ENCODE results near the gene TRDN.

The TRDN gene, protein sequence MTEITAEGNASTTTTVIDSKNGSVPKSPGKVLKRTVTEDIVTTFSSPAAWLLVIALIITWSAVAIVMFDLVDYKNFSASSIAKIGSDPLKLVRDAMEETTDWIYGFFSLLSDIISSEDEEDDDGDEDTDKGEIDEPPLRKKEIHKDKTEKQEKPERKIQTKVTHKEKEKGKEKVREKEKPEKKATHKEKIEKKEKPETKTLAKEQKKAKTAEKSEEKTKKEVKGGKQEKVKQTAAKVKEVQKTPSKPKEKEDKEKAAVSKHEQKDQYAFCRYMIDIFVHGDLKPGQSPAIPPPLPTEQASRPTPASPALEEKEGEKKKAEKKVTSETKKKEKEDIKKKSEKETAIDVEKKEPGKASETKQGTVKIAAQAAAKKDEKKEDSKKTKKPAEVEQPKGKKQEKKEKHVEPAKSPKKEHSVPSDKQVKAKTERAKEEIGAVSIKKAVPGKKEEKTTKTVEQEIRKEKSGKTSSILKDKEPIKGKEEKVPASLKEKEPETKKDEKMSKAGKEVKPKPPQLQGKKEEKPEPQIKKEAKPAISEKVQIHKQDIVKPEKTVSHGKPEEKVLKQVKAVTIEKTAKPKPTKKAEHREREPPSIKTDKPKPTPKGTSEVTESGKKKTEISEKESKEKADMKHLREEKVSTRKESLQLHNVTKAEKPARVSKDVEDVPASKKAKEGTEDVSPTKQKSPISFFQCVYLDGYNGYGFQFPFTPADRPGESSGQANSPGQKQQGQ

DNA sequence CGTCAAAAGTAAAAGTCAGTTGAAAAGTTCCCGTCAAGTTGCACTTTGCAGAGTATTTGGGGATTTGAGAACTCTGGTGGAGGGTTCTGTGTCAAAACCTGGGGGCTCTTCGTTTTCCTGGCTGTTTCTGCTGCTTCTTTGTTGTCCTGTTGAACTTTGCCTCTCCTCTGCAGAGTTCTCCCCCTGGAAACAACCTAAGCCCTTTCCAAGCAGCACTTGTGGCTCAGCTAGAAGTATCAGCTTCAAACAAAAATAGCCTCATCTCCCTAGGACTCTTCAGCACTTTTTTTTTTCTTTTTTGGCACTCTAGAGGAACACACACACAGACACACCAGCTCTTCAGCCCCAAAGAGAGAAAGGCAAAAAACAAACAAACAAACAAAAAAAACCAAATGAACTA is at the start of gene TRDN:
TRDN (minus strand) TSS at position 169 of the 400 bp plus-strand sequence. CDS start 175 bp downstream, outside the sequence.
- DNase-seq: peak in 1 of 2 experiments; percentile 48

DNA sequence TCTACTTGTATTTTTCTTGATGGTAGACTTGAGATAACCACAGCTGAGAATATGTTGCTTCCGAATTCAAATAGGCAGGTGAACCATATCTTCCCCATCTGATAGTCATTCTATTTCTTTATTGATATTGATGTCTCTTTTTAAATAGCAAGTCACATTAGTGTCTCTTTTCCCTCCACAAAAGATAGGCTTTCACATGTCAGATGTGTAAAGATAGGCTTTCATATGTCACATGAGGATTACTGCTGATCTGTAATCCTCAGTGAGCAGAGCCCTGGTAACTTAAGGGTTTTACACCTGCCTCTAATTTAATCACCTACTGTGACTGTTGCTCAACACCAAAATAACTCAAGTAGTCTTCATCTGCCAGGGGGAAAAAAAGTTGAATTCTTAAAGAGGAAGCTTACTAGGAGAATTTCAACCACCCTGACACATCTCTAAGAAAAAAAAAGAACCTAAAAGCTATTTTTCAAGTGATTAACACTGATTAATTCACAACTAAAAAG is 45.3 kb upstream of the TRDN start:
- no peak for DNase-seq

DNA sequence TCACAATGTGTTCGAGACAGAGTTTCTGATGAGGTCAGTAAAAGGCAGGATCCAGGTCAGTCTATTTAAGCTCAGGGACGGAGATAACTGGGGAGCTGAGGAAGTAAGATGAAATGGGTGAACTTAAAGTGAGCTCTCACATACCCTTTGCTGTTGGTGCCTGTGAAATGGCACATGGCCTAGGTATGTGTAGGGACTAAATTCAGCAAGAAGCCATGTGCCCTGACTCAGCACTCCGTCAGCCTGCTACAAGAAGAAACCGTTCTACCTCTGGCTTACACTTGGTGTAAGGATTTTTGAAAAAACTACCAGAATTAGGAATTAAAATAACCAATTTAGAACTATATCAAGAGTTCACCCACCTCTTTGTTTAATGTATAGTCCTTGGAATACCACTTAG is 41.1 kb upstream of the TRDN start:
- DNase-seq: no peak

DNA sequence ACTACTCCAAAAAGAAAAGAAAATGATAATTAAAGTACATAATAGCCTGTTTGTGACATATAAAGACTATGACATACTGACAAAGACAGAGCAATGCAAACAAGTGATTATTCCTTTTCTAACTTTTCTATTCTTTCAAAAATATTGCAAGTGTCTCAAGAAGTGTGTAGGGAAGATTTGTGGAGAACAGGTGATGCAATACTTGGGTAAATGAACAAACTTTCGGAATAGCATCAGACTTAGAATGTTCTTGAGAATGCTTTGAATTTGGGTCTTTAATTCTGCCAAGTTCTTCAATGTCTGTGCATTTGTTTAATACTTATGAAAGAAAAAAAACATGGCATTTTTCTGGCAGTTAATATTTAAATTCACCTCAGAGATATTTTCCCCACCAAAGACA is 40.0 kb upstream of the TRDN start:
- no peak for DNase-seq

DNA sequence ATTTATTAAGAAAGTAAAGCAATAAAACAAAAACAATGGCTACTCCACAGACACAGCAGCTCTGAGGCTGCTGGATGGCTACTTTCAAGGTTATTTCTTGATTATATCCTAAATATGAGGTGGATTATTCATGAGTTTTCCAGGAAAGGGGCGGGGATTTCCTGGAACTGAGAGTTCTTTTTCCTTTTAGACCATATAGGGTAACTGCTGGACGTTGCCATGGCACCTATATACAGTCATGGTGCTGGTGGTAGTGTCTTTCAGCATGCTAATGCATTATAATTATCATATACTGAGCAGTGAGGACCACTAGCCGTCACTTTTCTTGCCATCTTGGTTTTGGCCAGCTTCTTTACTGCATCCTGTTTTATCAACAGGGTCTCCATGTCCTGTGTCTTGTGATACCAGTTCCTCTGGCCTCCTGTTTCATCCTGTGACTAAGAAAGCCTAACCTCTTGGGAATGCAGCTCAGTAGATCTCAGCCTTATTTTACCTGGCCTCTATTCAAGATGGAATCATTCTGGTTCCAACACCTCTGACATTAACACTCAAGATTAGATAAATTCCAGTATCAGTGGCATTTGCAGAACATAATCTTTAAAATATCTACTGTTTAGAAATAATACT is 32.3 kb upstream of the TRDN start:
- DNase-seq: no peak

DNA sequence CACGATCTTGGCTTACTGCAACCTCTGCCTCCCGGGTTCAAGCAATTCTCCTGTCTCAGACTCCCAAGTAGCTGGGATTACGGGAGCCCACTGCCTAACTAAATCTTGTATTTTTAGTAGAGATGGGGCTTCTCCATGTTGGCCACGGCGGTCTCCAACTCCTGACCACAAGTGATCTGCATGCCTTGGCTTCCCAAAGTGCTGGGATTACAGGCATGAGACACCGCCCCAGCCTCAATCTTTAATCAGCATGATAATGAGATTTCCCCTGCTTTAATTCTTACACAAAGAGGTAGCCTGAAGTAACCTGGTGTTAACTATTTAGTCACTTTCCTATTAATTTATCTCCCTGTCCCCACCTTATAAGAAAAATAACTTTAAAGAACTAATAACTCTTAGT is 31.3 kb upstream of the TRDN start:
- DNase-seq: no peak

DNA sequence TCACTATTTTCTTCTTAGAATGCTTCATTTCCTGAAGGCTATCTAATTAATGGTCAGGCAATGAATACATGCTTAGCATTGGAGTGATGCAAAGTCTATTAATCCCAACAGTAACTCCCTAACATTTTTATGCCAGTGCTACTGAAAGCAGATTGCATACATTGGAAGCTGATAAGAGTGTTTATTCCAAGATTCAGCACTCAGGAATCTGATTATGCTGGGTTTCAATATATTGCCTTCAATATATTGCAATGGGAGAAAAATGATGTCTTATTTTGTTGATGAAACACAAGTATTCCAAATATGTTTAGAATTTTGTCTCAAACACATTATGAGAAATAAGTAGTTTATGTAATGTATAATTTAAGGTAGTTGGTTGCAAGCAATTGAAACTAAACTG is 26.7 kb upstream of the TRDN start:
- DNase-seq: no peak

DNA sequence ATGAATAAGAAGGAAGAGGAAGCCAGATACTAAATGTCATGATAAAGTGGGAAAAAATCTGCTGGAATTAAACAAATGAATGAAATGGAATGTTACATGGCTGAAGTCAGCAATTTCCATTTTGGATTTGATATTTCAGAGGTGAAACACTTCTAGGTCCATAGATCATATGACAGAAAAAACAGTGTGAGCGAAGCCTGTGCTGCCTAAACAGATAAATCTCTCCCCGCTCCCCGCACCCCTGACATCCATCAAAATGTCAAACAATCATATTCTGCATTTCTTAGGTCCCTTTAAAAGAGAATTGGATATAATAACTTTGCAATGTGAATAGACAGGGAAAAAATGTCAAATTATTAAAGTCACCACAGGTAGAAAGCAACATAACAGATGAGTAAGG is 26.0 kb upstream of the TRDN start:
- no peak for DNase-seq

DNA sequence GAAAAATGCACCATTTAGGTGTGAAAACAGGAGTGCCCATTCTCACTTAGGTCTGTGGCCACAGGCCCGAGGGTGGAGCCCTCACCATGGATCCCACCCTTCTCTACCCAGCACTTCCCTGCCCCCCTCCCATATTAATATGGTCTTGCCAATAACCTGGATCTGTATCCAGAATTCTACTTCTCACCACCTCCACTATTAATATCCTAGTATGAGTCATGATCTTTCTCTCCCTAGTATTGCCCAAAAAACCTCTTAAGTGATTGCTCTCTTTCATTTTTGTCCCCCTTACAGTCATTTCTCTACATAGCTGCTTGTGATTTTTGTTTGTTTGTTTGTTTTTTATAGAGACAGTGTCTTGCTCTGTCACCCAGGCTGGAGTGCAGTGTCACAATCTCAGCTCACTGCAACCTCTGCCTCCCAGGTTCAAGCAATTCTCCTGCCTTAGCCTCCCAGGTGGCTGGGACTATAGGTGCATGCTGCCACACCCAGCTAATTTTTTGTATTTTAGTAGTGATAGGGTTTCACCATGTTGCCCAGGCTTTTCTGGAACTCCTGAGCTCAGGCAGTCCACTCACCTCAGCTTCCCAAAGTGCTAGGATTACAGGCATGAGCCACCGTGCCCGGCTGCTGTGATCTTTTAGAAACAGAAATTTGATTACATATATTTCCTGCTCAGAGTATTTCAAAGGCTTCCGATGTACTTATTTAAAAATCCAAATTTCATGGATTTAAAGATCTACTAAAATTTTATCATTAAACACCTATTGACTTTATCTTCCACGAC is 24.5 kb upstream of the TRDN start:
- DNase-seq: no peak

DNA sequence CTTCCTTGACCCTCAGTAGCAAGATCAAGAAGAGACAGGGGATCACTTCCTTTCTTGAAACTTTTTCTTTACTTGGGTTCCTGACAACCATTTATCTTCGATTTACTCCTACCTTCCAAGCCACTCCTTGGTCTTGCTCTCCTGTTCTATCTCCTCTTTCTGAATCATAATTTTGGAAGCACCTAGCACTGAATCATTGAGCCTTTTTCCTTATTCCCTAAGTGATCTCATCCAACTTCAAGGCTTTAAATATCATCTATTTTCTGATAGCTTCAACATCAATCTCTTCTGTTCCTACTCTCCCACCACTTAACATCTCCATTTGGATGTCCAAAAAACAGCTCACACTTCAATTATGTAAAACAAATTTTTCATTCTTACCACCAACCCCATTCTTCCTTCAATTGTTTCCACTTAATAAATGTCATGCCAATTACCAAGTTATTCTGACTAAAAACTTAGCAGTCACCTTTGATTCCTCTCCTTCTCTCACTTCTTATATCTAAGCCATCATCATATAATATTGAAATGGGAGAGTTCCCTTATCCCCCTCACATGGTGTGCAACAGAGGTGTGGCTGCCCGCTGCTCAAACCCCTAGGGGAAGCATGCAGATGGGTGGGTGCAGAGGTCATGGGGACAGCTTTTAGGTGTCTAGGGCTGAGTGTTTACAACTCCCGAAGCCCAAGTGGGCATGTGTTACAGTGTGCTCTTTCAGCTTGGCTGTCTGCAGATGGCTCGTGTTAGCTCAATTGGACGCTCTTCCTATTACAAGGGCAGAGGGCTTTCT is 23.4 kb upstream of the TRDN start:
- DNase-seq: no peak

DNA sequence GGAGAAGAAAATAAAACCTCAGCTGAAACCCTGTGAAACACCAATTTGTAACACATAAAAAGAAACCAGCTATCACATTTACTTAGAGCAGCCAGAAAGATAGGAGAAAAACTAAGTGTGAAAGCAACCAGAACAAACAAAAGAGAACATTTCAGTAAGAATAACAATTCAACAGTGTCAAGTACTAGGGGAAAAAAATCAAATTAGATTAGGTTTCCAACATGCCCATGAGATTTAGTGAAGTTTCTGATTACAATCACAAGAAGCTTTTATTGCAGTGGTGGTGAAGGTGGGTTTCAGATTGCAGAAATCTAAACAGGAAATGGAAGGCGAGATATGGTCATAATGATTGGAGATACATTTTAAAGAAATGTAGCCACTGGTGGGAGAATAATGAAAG is 22.1 kb upstream of the TRDN start:
- no peak for DNase-seq

DNA sequence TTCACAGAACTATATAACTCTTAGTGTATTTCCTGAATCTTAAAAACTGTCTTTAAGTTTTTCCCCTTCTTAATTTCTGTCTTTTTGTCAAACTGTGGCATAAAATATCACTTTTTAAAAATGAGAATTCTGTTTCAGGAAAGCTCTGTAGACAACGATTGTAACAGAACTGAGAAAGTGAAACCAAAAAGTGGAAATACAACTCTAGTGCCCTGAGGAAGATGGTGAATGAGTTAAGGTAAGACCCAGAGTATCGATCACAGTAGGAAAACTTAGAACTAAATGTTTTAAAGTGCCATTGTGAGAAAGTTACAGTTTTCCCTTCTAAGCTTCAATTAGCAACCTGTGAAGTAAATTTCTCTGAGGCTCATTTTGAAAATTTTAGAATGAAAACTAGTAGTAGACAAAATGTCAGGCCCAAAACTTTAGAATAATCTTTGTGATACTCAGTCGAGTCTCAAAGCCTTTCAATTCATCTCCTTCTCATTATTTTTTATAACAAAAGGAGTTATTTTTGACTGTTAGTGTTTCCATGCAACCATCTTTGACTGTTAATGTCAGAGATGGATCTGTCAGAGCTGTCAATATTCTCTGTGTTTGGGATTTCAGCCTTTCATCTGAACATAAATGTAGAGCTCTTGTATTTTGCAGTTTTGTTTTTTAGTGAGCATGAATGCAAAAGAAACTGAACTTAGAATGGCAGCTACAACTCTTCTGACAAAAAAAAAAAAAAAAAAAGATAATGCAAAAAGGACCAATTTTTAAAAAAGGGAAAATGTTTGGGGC is 19.0 kb upstream of the TRDN start:
- no peak for DNase-seq

DNA sequence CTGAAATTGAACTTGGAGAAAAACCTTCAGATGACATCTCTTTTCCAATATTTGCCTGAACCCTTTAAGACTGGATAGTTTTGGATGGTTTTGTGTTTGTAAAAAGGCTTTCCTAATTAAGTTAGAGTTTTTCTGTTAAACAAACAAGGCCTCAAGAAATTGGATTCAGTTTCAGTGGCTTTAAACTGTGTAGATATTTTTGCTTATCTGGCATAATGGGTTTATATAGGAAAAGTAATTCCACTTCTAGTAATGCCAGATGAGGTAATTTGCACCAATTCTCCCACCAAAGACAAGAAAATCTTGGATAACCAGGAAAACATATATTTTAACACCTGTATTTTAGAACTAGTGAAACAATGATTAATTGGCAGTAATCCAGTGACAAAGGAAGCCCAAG is 12.0 kb upstream of the TRDN start:
- DNase-seq: no peak

DNA sequence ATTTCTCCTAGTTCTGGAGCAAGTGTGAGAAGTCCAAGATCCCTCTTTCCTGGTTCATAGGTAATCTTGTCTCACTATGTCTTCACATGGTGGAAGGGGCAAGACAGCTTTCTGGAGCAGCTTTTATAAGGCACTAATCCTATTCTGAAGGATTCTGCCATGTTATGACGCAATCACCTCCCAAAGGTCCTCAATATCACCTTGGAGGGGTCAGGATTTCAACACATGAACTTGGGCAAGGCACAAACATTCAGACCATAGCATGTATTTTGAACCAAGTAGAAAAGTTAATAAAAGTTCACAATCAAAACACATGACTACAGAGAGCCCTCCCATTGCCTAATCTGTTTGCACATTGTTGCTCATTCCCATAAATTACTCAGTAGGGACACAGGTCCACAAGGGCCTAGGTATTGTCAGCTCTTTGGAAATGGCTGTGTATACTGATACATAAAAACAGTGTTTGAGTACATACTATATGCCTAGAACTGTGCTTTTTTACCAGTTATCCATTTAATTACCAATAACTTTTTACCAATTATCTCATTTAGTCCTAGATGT is 11.3 kb upstream of the TRDN start:
- no peak for DNase-seq

DNA sequence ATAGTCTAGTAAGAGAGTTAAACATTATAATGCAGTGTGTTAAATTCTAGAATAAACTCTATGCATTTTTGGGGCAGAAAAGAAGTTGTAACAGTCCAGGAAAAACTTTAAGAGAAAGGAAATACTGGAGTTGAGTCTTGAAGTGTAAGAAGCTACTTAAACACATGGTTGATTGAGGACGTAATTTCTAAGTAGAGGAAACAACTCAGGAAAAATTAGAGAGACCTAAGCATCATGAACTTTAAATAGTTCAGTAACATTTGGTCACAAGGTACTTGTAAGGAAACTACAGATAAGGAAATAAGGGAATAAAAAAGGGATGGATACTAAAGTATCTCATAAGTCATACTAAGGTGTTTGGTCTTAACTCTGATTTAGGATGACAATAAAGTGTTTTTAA is 4.7 kb upstream of the TRDN start:
- DNase-seq: no peak

DNA sequence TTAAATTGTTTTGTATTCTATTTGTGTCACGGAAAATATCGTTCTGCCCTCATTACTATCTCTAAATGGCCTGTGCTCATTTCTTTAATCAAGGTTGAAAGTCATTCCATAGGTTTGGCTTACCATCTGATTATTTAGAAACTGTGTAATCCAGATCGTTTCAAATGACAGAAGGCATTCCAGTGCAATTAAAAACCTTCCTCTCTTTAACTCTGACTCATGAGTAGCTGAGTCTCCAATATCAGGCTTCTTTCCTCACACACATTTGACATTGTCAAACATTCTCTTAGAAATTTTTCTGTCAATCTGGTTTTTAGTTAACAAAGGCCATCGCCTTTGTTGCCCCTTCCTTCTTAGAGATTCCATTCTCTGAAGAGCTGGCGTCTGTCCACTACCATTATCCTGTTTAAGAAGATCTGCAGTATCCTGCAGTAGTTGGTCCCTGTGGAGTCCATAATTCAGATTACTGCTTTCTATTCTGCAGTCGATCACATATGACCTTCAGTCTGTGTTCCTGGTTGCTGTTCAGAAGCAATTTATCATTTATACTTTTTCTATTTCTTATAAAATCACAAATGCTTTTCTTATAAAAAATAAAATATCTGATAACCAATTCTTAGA is 3.9 kb upstream of the TRDN start:
- DNase-seq: no peak

DNA sequence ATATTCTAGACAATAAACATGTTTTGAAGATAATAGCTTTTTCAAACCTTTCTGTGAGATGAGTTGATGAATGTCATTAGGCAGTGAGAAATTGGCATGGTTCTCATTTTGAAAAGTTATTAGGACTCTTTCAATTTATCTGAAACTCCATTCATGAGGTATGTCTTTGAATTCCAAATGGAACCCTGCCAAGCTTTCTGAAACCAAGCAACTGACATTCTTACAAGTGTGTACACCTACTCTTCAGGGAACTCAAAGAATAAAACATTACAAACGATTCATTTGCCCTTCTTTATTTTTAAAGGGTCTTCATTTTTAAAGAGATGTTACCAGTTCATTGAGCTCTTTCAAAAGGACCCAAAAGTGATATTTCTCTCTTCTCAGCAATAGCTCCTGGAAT is 2.1 kb upstream of the TRDN start:
- no peak for DNase-seq

DNA sequence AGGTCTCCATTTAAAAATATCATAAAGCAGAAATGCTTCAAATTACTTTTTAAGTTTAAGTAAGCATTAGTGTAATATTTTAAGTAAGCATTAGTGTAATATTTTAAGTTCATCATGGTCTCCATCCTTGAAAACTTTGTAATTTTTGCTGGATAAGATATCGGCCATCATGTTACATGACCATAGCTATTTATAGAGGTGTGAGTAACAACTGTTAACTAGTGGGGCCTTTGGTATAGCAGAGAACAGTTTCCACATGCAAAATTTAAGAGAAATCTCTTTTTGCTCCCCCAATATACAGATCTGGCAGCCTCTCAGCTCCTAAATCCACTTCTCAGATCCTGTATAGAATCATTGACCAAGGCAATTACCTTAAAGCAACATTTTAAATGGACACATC is 468 bp downstream of the TRDN start:
- peak; percentile 3 to 48 for DNase-seq

DNA sequence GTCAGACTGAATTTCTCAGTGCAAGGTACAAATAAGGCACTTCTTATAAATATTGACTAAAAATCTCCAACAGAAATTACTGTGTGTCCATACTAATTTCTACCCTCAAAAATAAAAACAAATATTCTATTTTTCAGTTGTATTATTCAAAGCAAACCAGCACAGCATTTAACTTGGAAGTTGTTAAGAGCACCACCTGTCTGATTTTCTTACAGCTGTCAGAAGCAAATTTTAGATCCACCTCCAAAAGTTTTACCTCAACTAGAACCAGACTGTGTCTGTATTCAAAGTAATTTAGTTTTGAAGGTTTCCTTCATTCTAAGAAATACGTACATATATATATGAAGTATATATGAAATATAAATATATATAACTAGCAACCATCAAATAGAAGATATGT is 1.2 kb downstream of the TRDN start:
- DNase-seq: peak; percentile 56 to 73

DNA sequence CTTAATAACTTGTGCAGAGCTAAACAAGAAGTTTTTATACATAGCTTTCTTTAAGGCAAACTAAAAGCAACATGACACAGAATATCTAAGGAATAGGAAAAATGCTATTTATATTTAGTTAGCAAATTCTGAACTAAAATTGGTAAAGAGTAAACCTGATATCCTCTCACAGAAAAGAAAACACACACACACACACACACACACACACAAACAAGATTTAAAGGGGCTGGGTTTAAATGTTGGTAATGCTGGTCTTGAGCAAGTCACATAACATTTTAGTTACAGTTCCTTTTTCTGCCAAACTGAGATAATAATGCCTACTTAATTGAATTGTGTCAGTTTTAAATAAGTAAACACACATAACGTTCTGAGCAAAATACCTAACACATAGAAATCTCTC is 1.6 kb downstream of the TRDN start:
- peak; percentile 37 to 56 for DNase-seq
